IPS-NIHi7 (cell line): ENCODE measurements around the gene PPP1CC.
A peak's percentile ranks its signal among the peaks of the same experiment; 100 is the strongest.
"Not testable (repeated sequence)": the region's sequence is repeated elsewhere in the genome, so short reads cannot be mapped to it uniquely, and the experiment has no call there.

ENCODE experiments used
- DNase-seq: peaks from one replicate; pipeline ENCODE4 v3.0.0; 2012; ENCODE audit warnings: mixed read lengths; ENCODE audit errors: extremely low spot score

PPP1CC gene

DNA sequence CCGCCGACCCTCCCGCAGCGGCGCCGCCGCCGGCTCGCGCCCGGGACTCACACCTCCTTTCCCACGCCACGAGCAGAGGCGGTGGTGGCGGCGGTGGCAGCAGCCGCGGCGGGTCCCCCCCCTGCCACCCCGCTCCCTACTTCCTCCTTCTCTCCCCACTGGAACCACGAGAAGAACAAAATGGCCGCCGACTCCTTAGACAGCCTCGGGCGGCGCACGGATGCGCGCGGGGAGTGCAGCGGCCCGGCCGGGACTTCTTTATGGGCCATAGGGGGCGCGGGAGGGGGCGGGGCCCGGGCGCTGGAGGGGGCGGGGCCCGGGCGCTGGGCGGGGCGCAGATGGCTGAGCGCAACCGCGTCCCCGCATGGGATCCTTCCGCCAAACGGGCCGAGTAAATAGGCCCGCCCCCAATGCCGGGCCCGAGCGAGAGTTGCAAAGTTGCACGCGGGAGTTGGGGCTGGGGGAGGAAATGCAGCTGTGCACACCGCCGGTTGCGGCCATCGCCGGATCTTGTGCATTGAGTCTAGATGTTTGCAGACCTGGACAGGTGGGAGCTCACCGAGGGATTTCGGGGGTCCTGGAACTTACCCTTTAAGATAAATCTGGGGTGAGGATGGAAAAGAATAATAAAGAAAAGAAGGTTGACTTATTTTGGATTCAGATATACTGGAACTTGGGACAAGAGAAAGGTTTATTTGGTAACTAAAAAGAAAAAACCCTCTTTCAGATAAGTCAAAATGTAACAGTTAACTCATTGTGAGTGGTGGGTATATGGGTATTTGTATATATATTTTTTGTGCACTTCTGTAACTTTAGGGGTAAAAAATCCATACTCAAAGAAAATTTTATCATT is at the start of gene PPP1CC:
Gene PPP1CC (minus strand): TSS at position 174 of the 853 bp plus-strand sequence. CDS start 184 bp downstream, outside the sequence.
- DNase-seq, result peak; percentile 98

DNA sequence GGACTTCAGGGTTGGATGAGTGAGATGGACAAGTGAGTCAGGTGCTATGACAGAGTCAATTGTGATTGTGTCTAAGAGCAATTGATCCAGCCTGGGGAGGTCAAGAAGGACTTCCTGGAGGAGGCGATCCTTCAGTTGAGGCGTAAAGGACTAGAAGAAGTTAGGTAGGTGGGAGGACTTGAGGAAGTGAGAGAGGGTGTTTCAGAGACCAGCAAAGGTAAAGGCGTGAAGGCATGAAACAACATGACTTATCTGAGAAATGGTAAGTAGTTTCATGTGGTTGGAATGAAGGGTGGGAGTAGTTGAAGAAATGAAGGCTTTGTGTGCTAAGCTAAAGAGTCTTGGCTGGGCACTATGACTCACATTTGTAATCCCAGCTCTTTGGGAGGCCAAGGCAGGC is 48.9 kb upstream of the PPP1CC start:
- DNase-seq, result no peak

DNA sequence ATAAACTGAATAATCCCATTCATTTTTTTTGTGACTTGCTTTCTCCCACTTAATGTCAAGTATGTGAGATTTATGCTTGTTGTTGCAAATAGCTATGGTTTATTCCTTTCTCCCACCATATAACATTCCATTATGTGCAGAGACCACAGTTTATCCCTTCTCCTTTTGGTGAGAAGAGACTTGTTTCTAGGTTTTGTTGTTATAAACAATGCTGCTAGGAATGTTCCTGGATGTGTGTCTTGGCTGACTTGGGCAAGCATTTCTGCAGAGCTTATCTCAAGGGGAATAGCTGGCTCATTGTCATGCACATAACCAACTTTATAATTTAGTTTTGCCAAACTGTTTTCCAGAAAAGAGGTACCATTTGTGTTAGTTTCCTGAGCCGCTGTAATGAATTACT is 47.6 kb upstream of the PPP1CC start:
- no peak for DNase-seq

GRCh38 chr12:110786012-110786411 is 43.3 kb upstream of the PPP1CC start:
- no peak for DNase-seq

DNA sequence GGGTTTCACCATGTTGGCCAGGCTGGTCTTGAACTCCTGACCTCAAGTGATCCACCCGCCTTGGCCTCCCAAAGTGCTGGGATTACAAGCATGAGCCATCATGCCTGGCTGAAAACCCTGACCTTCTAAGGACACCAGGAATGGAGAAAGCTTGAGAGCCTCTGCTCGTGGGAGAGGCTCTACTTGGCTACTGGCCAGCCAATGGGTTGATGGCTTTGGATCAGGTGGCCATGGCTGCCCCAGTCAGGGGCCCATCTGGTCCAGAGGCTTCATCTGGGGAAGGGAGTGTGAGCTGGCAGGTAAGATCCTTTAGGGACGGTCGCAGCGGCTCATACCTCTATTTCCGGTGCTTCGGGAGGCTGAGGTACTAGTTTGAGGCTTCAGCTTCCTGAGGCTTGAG is 42.5 kb upstream of the PPP1CC start:
- DNase-seq, result no peak

DNA sequence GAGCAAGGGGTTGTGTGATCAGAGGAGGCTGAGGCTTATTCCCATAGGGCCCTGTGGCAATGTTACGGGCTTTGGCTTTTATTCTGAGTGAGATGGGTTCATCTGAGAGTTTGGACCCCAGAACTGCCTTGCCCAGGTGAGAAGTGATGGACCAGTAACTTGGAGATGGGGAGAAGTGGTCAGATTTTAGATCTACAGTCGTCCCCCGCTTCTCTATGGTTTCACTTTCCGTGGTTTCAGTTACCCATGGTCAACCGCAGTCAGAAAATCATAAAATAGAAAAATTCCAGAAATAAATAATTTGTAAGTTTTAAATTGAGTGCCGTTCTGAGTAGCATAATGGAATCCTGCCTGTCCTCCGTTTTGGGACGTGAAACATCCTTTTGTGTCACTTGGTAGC is 40.2 kb upstream of the PPP1CC start:
- no peak for DNase-seq

DNA sequence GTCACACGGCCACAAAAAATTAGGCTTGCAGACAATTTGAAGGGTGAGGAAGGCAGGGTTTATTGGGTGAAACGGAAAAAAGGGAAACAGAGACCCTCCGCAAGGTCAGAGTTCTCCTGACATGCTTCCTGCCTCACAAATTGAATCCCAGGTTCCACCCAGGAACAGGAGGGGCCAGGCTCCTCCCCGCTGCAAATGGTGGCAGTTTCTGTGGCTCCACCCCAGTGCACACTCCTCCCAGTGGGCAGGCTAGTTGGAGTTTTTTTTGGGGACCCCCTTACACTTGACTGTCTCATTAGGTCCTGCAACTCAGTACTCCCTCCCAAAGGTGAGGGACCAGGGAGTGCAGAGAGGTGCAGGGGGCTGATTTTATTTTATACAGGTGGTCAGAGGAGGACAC is 39.4 kb upstream of the PPP1CC start:
- DNase-seq, result no peak

- no peak for DNase-seq
Measured at GRCh38 chr12:110780448-110780847, 37.8 kb upstream of the PPP1CC start.

DNA sequence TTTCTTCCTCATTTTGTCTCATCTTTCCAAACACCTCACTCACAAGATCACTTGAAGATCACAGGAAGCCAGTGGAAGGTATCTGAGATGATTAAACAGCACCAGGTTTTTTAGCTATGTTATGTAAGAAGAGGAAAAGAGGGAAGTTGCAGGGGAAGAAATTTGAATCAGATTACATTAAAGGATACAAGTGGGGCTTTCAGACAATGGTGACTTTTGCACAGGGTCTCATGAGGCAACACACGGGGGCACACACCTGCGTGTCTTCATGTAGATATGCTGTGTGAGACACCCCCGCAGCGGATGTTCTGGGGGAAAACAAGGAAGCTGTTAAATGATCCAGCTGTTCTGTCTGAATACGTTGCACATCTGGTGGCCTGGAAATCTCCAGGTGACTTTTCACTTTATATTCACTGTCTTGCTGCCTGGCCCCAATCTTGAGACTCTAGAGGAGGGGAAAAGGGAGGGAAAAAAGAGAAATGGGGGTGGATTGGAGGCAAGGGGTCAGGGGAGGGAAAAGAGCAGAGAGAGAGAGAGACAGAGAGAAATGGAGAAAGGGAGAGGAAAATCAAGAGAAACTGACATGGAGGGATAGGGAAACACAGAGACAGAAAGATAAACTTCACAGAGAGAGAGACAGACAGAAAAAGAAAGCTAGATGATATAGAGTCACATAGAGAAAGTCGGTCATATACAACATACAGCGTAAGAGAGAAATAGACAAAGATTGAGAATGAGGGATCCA is 36.3 kb upstream of the PPP1CC start:
- no peak for DNase-seq

DNA sequence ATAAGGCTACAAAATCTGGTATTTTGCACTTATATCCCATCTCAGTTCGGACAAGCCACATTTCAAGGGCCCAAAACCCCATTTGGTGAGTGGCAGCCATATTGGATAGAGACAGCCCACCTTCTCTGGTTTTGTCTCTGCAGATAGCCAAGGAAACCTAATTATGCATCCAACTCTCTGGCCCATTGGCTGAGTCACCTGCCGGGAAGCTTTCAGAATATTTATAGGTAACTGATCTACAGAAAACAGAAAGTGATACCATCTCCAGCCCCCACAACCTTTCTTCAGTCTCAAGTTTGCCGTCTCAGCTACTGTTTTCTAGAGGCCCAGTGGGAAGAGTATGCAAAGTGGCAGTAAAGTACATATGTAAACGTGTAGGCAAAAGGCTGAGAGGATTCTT is 33.7 kb upstream of the PPP1CC start:
- no peak for DNase-seq

DNA sequence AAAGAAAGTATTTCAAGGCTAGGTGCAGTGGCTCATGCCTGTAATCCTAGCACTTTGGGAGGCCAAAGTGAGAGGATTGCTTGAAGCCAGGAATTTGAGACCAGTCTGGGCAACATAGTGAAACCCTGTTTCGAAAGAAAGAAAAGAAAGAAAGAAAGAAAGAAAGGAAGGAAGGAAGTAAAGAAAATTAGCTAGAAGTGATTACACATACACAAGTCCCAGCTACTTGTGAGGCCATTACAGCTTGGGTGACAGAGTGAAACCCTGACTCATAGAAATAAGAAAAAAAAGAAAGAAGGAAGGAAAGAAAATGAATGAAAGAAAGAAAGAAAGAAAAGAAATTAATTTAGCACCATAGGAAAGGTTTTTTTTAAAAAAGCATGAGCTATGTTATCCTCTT is 33.3 kb upstream of the PPP1CC start:
- no peak for DNase-seq

- DNase-seq, result no peak
Measured at GRCh38 chr12:110774824-110775223, 32.1 kb upstream of the PPP1CC start.

DNA sequence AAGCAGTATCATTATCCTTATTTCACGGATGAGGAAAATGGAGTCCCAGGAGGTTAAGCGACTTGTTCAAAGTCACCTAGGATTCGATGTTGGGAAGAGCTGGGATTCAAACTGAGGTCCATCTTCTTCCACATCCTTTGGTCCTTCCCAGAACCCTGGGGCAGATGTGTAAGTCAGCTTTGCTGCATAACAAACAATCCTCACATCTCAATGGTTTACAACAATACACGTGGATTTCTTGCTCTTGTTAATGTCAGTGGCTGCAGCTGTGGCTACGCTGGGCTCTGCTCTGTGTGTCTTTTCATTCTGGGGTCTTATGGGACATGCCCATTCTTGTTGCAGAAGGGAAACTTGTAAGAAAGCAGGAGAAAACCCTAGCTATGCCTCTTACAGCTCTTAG is 26.3 kb upstream of the PPP1CC start:
- no peak for DNase-seq

DNA sequence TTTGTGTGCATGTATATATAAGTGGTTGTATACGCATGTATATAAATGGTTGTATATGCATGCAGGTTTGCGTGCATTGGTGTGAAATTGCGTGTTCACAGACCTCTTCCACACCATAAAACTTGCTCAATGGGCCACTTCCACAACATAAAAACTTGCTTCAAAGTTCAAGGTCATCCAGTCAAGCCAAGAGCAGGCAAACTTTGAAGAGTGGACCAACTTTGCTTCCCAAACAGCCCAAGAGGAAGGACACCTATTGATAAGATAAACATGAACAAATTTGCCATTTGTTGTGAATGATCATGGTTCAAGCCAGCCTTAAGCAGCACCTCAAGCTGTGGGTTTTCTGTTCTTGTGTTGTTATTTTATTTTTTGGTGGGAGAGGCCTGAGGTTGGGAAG is 25.2 kb upstream of the PPP1CC start:
- no peak for DNase-seq

DNA sequence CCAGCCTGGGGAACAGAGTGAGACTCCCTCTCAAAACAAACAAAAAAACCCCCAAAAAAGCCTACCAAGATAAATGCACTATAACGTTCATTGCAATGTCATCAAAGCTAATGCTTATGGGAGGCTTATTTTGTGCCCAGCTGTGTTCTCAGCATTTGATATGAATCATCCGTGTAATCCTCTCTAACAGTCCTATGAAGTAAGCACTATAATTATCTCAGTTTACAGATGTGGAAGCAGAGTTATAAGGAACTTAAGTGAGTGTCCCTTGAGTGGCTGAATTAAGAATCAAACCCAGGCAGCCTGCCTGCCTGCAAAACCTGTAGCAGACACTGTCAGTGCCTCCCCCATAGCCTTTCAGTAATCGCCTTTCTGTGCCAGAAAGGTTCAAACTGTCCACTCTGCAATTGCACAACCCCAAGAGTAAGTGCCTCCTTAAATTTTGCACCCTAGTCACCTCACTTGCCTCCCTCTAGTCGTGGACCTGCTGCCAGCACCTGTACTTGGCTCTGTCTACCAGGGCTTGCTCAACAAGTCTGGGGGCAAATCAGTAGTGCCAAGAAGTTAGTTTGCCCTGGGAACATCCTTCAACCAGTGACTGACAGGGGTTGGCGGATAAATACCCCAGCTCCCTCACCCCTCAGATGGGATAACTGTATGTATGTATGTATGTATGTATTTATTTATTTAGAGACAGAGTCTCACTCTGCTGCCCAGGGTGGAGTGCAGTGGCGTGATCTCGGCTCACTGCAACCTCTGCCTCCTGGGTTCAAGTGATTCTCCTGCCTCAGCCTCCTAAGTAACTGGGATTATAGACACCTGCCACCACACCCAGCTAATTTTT is 23.8 kb upstream of the PPP1CC start:
- DNase-seq, result no peak

GRCh38 chr12:110765572-110765971 is 22.9 kb upstream of the PPP1CC start:
- not testable (repeated sequence) for DNase-seq

DNA sequence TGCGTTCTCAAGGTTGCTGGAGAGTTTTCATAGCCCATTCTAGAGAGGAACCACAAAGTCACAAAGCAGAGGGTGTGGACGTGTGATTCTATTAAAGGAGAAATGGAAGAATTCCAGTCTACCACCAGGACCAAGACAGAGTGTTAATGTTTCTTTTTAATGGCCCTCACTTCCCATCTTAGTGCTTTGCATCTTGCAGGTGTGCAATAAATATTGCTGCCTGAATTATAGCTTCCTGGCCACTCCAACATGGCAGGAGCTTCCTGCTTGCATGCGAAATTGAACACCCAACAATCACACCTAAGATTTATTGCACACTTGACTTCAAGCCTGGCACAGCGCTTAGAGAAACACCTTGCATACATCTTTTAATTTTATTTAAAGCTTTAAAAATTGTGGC is 22.4 kb upstream of the PPP1CC start:
- no peak for DNase-seq

DNA sequence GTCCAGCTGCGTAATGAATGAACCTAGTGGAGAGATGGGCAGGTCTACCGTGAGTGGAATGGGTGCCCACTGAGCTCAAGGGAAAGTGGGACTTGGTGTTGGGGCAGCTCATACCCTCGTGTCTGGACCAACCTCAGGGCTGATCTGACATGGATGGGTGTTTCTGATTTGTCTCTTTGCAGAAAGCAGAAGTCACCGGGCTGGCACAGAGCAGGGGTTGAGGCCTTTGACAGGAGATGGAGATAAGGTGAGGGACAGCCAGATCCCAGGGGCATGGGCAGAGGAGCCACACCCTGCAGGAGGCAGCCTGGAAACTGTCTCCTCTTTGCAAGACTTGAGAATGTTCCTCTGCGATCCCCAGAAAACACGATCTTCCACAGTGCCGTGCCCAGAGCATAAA is 20.9 kb upstream of the PPP1CC start:
- DNase-seq, result no peak

DNA sequence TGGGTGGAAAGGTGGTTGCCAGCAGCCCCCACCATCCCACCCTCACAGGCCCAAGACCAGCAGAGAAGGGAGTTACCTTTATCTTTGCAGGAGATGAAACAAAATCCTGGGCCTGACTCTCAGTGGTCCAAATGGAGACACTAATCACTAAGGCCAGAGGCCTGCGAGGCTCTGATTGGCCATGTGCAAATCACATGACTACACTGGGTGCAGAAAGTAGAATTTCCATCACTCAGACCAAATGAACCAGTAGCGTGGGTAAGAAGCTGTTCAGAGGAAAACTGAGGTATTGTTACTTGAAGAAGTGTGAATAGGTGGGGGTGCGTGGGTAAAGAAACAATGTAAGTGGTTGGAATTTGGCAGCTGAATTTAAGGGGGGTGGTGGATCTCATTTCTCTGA is 20.2 kb upstream of the PPP1CC start:
- no peak for DNase-seq

DNA sequence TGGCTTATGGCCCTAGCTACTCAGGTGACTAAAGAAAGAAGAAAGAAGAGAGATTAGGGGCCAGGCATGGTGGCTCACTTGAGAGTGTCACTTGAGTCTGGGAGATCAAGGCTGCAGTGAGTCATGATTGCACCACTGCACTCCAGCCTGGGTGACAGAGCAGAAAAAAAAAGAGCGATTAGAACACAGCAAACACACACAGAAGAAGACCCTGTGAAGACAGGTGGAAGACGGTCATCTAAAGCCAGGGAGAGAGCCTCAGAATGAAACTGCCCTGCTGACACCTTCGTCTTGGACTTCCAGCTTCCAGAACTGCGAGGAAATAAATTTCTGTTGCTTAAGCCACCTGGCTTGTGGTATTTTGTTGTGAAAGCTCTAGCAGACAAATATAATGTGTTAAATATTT is 17.5 kb upstream of the PPP1CC start:
- DNase-seq, result no peak

DNA sequence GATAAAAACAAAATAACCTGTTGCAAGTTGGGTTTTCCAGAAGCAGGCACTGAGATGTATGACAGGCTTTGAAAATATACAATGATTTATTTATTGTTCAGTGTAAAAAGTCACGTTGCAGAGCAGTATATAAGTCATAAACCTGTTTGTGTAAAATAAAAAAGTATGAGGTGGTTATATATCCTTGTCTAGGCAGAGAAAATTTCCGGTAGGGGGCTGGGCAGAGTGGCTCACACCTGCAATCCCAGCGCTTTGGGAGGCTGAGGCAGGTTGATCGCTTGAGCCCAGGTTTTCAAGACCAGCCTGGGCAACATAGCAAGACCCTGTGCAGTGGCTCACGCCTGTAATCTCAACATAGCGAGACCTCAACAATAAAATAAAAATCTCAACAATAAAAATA is 16.2 kb upstream of the PPP1CC start:
- DNase-seq, result no peak

DNA sequence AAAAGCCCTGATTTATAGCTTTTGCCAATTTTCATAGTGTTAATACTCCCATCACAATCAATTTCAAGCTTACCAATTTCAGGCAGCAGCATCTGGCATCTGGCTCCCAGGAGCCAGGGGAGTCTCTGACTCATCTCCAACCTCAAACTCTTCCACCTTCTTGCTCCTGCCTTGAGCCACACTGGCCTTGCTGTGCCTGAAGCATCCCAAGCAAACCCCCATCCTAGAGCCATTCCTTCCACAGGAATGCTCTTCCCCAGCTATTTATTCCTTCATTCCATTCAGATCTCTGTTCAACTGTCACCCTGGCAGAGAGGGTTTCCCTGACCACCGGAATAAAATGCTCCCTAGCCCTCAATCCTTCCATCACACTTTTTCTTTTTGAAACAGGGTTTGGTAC is 13.9 kb upstream of the PPP1CC start:
- DNase-seq, result no peak
